HEK293 (cell line): ENCODE results near the gene PSME1.

ENCODE experiments used
- CTCF ChIA-PET: fragments of 350-600 bp; formaldehyde crosslinking; extraction: SDS; loops from one replicate; lab custom pipeline; 2021; ENCODE audit warnings: antibody characterized with exemption; lab: Yijun Ruan, JAX
- POLR2A ChIA-PET: fragments of 300-600 bp; formaldehyde crosslinking; extraction: SDS; loops from one replicate; lab custom pipeline; 2020; ENCODE audit warnings: antibody characterized with exemption, inconsistent platforms; lab: Yijun Ruan, JAX
- H3K27ac ChIP-seq: fragments of 200-500 bp; sonication (Bioruptor generic); 2 replicates; pipeline ENCODE4 v1.5.1; 2014; ENCODE audit warnings: low read depth, low read length, control low read depth, inconsistent platforms; ENCODE audit errors: extremely low read depth
- H3K36me3 ChIP-seq, 2 experiments: fragments of 200-500 bp in 1 of 2; sonication (Bioruptor generic) in 1 of 2; 1 replicate in 1 of 2; 2 replicates in 1 of 2; pipeline ENCODE4 v1.5.1; 2014 to 2017; ENCODE audit warnings: inconsistent platforms in 2 of 2, low read length in 2 of 2; ENCODE audit not compliant: control insufficient read depth in 2 of 2, insufficient read depth in 1 of 2
- H3K4me1 ChIP-seq: fragments of 200-500 bp; sonication (Bioruptor generic); 2 replicates; pipeline ENCODE4 v1.5.1; 2014; ENCODE audit warnings: mild to moderate bottlenecking, low read length, inconsistent platforms; ENCODE audit not compliant: control insufficient read depth, insufficient read depth
- H3K4me3 ChIP-seq: 2 replicates; pipeline ENCODE4 v1.5.1; 2011; ENCODE audit warnings: low read depth, mild to moderate bottlenecking, control low read depth, low read length, moderate library complexity
- H3K9me3 ChIP-seq: fragments of 200-500 bp; sonication (Bioruptor generic); 2 replicates; pipeline ENCODE4 v1.5.1; 2014; ENCODE audit warnings: low read depth, low read length, inconsistent platforms; ENCODE audit not compliant: control insufficient read depth, insufficient read depth
- KLF7 ChIP-seq: fragments of 450-650 bp; formaldehyde crosslinking; IDR thresholded peaks from 2 replicates; pipeline ENCODE4 v1.5.1; 2016; ENCODE audit warnings: missing biosample characterization, missing genetic modification characterization, borderline replicate concordance
- KLF8 ChIP-seq: fragments of 450-650 bp; formaldehyde crosslinking; IDR thresholded peaks from 2 replicates; pipeline ENCODE4 v1.5.1; 2016; ENCODE audit warnings: missing biosample characterization, missing genetic modification characterization
- KLF9 ChIP-seq: fragments of 450-650 bp; formaldehyde crosslinking; IDR thresholded peaks from 2 replicates; pipeline ENCODE4 v1.5.1; 2016; ENCODE audit warnings: missing biosample characterization, missing genetic modification characterization, low read depth
- OVOL3 ChIP-seq: fragments of 450-650 bp; formaldehyde crosslinking; IDR thresholded peaks from 2 replicates; pipeline ENCODE4 v1.5.1; 2016; ENCODE audit warnings: missing biosample characterization, missing genetic modification characterization
- SP7 ChIP-seq: fragments of 450-650 bp; formaldehyde crosslinking; IDR thresholded peaks from 2 replicates; pipeline ENCODE4 v1.5.1; 2016; ENCODE audit warnings: missing biosample characterization, missing genetic modification characterization
- YY1 ChIP-seq: fragments of 450-650 bp; formaldehyde crosslinking; IDR thresholded peaks from 2 replicates; pipeline ENCODE4 v1.5.1; 2018; ENCODE audit warnings: missing biosample characterization, missing genetic modification characterization
- ZBTB17 ChIP-seq: fragments of 450-650 bp; formaldehyde crosslinking; IDR thresholded peaks from 2 replicates; pipeline ENCODE4 v1.5.1; 2016; ENCODE audit warnings: missing biosample characterization, missing genetic modification characterization
- ZBTB20 ChIP-seq: fragments of 450-650 bp; formaldehyde crosslinking; IDR thresholded peaks from 2 replicates; pipeline ENCODE4 v1.5.1; 2016; ENCODE audit warnings: missing biosample characterization, missing genetic modification characterization
- ZBTB21 ChIP-seq: fragments of 450-650 bp; formaldehyde crosslinking; IDR thresholded peaks from 2 replicates; pipeline ENCODE4 v1.5.1; 2017; ENCODE audit warnings: missing biosample characterization, missing genetic modification characterization
- ZBTB8A ChIP-seq: fragments of 450-650 bp; formaldehyde crosslinking; IDR thresholded peaks from 2 replicates; pipeline ENCODE4 v1.5.1; 2016; ENCODE audit warnings: missing biosample characterization, missing genetic modification characterization
- ZEB2 ChIP-seq: fragments of 450-650 bp; formaldehyde crosslinking; IDR thresholded peaks from 2 replicates; pipeline ENCODE4 v1.5.1; 2016; ENCODE audit warnings: missing biosample characterization, missing genetic modification characterization
- ZFP69B ChIP-seq: fragments of 450-650 bp; formaldehyde crosslinking; IDR thresholded peaks from 2 replicates; pipeline ENCODE4 v1.5.1; 2016; ENCODE audit warnings: missing biosample characterization, missing genetic modification characterization
- ZIC2 ChIP-seq: fragments of 450-650 bp; formaldehyde crosslinking; IDR thresholded peaks from 2 replicates; pipeline ENCODE4 v1.5.1; 2016; ENCODE audit warnings: missing biosample characterization, missing genetic modification characterization
- ZNF10 ChIP-seq: fragments of 450-650 bp; formaldehyde crosslinking; IDR thresholded peaks from 2 replicates; pipeline ENCODE4 v1.5.1; 2017; ENCODE audit warnings: missing biosample characterization, missing genetic modification characterization
- ZNF148 ChIP-seq: fragments of 450-650 bp; formaldehyde crosslinking; IDR thresholded peaks from 2 replicates; pipeline ENCODE4 v1.5.0; 2017; ENCODE audit warnings: missing biosample characterization, missing genetic modification characterization, borderline replicate concordance
- ZNF155 ChIP-seq: fragments of 450-650 bp; formaldehyde crosslinking; IDR thresholded peaks from 2 replicates; pipeline ENCODE4 v1.5.1; 2016; ENCODE audit warnings: missing biosample characterization, missing genetic modification characterization
- ZNF394 ChIP-seq: fragments of 450-650 bp; formaldehyde crosslinking; IDR thresholded peaks from 2 replicates; pipeline ENCODE4 v1.5.1; 2016; ENCODE audit warnings: missing biosample characterization, missing genetic modification characterization, mild to moderate bottlenecking, moderate library complexity, borderline replicate concordance
- ZNF600 ChIP-seq: fragments of 450-650 bp; formaldehyde crosslinking; IDR thresholded peaks from 2 replicates; pipeline ENCODE4 v1.5.1; 2016; ENCODE audit warnings: missing biosample characterization, missing genetic modification characterization
- ZNF639 ChIP-seq: fragments of 450-650 bp; formaldehyde crosslinking; IDR thresholded peaks from 2 replicates; pipeline ENCODE4 v1.5.1; 2016; ENCODE audit warnings: missing biosample characterization, missing genetic modification characterization
- ZNF654 ChIP-seq: fragments of 450-650 bp; formaldehyde crosslinking; IDR thresholded peaks from 2 replicates; pipeline ENCODE4 v1.5.1; 2016; ENCODE audit warnings: low read depth, missing biosample characterization, missing genetic modification characterization
- ZNF660 ChIP-seq: fragments of 450-650 bp; IDR thresholded peaks from 2 replicates; pipeline ENCODE4 v1.5.1; 2018; ENCODE audit warnings: missing biosample characterization, mild to moderate bottlenecking, missing genetic modification characterization
- ZNF785 ChIP-seq: fragments of 450-650 bp; formaldehyde crosslinking; IDR thresholded peaks from 2 replicates; pipeline ENCODE4 v1.5.1; 2016; ENCODE audit warnings: missing biosample characterization, missing genetic modification characterization
- ZSCAN30 ChIP-seq: fragments of 450-650 bp; IDR thresholded peaks from 2 replicates; pipeline ENCODE4 v1.5.1; 2018; ENCODE audit warnings: missing biosample characterization, mild to moderate bottlenecking, missing genetic modification characterization, moderate library complexity
- TF ChIP-seq, protein P1 (sequence below): fragments of 450-650 bp; formaldehyde crosslinking; IDR thresholded peaks from 2 replicates; pipeline ENCODE4 v1.5.1; 2016; ENCODE audit warnings: missing biosample characterization, missing genetic modification characterization
- TF ChIP-seq, protein P2 (sequence below): fragments of 450-650 bp; formaldehyde crosslinking; IDR thresholded peaks from 2 replicates; pipeline ENCODE4 v1.5.1; 2016; ENCODE audit warnings: missing biosample characterization, missing genetic modification characterization
- TF ChIP-seq, protein P3 (sequence below): fragments of 450-650 bp; formaldehyde crosslinking; IDR thresholded peaks from 2 replicates; pipeline ENCODE4 v1.5.1; 2017; ENCODE audit warnings: missing biosample characterization, missing genetic modification characterization

The PSME1 gene

GRCh38 chr14:24093207-24093900 lies 42.6 kb upstream of the PSME1 start (continued):
- TF ChIP-seq, protein P1, sequence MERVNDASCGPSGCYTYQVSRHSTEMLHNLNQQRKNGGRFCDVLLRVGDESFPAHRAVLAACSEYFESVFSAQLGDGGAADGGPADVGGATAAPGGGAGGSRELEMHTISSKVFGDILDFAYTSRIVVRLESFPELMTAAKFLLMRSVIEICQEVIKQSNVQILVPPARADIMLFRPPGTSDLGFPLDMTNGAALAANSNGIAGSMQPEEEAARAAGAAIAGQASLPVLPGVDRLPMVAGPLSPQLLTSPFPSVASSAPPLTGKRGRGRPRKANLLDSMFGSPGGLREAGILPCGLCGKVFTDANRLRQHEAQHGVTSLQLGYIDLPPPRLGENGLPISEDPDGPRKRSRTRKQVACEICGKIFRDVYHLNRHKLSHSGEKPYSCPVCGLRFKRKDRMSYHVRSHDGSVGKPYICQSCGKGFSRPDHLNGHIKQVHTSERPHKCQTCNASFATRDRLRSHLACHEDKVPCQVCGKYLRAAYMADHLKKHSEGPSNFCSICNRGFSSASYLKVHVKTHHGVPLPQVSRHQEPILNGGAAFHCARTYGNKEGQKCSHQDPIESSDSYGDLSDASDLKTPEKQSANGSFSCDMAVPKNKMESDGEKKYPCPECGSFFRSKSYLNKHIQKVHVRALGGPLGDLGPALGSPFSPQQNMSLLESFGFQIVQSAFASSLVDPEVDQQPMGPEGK (tag by site-specific recombination): no peak
- TF ChIP-seq ZNF10 (tag by site-specific recombination) (no peak), KLF8 (tag by site-specific recombination) (no peak), KLF9 (no peak), ZBTB20 (tag by site-specific recombination) (peak; percentile 98), ZNF660 (tag by site-specific recombination) (no peak), ZNF785 (0 out of 2 replicates have a peak, but pooled peaks have one; percentile 49), ZBTB21 (tag by site-specific recombination) (peak; percentile 42; the same call in 1 of the 2 replicates), OVOL3 (no peak), ZNF394 (peak; percentile 65; the same call in 1 of the 2 replicates)
- TF ChIP-seq, all 188 proteins: peak for 7

GRCh38 chr14:24093901-24094840 lies 41.8 kb upstream of the PSME1 start, which contains the start of gene PCK2:
Gene PCK2 (plus strand): TSS chr14:24094311. CDS start chr14:24094406, 95 bp downstream.
- ChIA-PET POLR2A (interaction anchor here (0.6 to 4.2 kb wide), 27 partner anchors 8 to 177 kb away, joined by 3 to 64 read pairs (median 4); partner anchors contain the start of genes CARMIL3, CHMP4A, DCAF11 and DHRS4), CTCF (interaction anchor here (0.6 to 9.4 kb wide), 9 partner anchors 9 to 222 kb away, joined by 3 to 247 read pairs (median 4); partner anchors contain the start of genes DCAF11, IRF9 and NRL)
- peak within 1 kb of the TSS; percentile 87 for H3K27ac ChIP-seq
- no peaks in the 10 kb centered on the region for H3K9me3 ChIP-seq
- H3K36me3 ChIP-seq: peaks cover 0 to 20% of the 10 kb centered on the region in 2 experiments; a peak in 1 of 3 replicates
- peaks cover 3% of the 10 kb centered on the region; the same call in 1 of the 2 replicates for H3K4me1 ChIP-seq
- peak within 1 kb of the TSS; percentile 81 for H3K4me3 ChIP-seq
- TF ChIP-seq ZNF785: 0 out of 2 replicates have a peak, but pooled peaks have one; percentile 32
- TF ChIP-seq ZSCAN30 (tag by site-specific recombination): peak; percentile 73
- TF ChIP-seq, protein P2, sequence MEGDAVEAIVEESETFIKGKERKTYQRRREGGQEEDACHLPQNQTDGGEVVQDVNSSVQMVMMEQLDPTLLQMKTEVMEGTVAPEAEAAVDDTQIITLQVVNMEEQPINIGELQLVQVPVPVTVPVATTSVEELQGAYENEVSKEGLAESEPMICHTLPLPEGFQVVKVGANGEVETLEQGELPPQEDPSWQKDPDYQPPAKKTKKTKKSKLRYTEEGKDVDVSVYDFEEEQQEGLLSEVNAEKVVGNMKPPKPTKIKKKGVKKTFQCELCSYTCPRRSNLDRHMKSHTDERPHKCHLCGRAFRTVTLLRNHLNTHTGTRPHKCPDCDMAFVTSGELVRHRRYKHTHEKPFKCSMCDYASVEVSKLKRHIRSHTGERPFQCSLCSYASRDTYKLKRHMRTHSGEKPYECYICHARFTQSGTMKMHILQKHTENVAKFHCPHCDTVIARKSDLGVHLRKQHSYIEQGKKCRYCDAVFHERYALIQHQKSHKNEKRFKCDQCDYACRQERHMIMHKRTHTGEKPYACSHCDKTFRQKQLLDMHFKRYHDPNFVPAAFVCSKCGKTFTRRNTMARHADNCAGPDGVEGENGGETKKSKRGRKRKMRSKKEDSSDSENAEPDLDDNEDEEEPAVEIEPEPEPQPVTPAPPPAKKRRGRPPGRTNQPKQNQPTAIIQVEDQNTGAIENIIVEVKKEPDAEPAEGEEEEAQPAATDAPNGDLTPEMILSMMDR (tag by site-specific recombination): peak; percentile 77
- peak; percentile 70 for TF ChIP-seq KLF7 (tag by site-specific recombination)
- no peak for TF ChIP-seq ZNF639 (tag by site-specific recombination)
- no peak for TF ChIP-seq ZNF148 (tag by site-specific recombination)
- no peak for TF ChIP-seq ZNF155 (tag by site-specific recombination)
- TF ChIP-seq ZIC2 (tag by site-specific recombination): peak; percentile 62
- peak; percentile 74 for TF ChIP-seq ZBTB17
- no peak for TF ChIP-seq ZNF654 (tag by site-specific recombination)
- TF ChIP-seq, protein P3, sequence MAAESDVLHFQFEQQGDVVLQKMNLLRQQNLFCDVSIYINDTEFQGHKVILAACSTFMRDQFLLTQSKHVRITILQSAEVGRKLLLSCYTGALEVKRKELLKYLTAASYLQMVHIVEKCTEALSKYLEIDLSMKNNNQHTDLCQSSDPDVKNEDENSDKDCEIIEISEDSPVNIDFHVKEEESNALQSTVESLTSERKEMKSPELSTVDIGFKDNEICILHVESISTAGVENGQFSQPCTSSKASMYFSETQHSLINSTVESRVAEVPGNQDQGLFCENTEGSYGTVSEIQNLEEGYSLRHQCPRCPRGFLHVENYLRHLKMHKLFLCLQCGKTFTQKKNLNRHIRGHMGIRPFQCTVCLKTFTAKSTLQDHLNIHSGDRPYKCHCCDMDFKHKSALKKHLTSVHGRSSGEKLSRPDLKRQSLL (tag by site-specific recombination): peak; percentile 81
- TF ChIP-seq SP7 (tag by site-specific recombination): peak; percentile 84
- TF ChIP-seq YY1: peak; percentile 50; the same call in 1 of the 2 replicates
- TF ChIP-seq ZEB2: peak; percentile 62
- TF ChIP-seq ZBTB8A: peak; percentile 75
- TF ChIP-seq ZNF600 (tag by site-specific recombination): peak; percentile 81
- TF ChIP-seq ZFP69B (tag by site-specific recombination): peak; percentile 87
